OCI-LY7 (cell line): Measurements from ENCODE around the gene RFC5. TPM values are rescaled to one million over a fixed set of nuclear protein-coding genes. Genes with fewer than 3 reads are reported as not detected.
A peak's percentile ranks its signal among the peaks of the same experiment; 100 is the strongest.

Experiments used
- BruUV-seq: library from RNA; stranded (reverse); fragments of 400-500 nt; replicated peaks from 2 replicates; lab custom pipeline; 2021; lab: Mats Ljungman, UMichigan
- CTCF ChIA-PET: fragments of 300-600 bp; sonication (Branson Sonifier 250); formaldehyde crosslinking; loops from one replicate; lab custom pipeline; 2022; ENCODE audit warnings: antibody characterized with exemption; ENCODE audit not compliant: unreplicated experiment; lab: Charles Lee
- POLR2A ChIA-PET: fragments of 300-600 bp; sonication (Branson Sonifier 250); formaldehyde crosslinking; loops from one replicate; lab custom pipeline; 2022; ENCODE audit warnings: antibody characterized with exemption; lab: Charles Lee
- DNase-seq: peaks from one replicate; pipeline ENCODE4 v3.0.0-alpha.2; 2015; ENCODE audit warnings: low spot score
- H2AFZ ChIP-seq: fragments of 200-600 bp; sonication (generic), shearing (Covaris generic); 2 replicates; pipeline ENCODE4 v1.6.1; 2014; ENCODE audit warnings: mild to moderate bottlenecking, antibody characterized with exemption, low read length, moderate library complexity
- H3K27ac ChIP-seq: fragments of 200-600 bp; sonication (generic); 2 replicates; pipeline ENCODE4 v1.5.1; 2014; ENCODE audit warnings: mixed run types, low read depth, mild to moderate bottlenecking, moderate library complexity, low read length, inconsistent platforms; ENCODE audit not compliant: poor library complexity, severe bottlenecking
- H3K36me3 ChIP-seq: fragments of 200-600 bp; sonication (generic); 2 replicates; pipeline ENCODE4 v1.6.1; 2014; ENCODE audit warnings: mild to moderate bottlenecking, antibody characterized with exemption, low read length, moderate library complexity, mixed read lengths; ENCODE audit not compliant: insufficient read depth
- H3K4me1 ChIP-seq: fragments of 200-600 bp; sonication (generic); 2 replicates; pipeline ENCODE4 v1.5.1; 2014; ENCODE audit warnings: mild to moderate bottlenecking, low read length; ENCODE audit not compliant: insufficient read depth, poor library complexity, severe bottlenecking
- H3K4me2 ChIP-seq: fragments of 200-600 bp; sonication (generic); 2 replicates; pipeline ENCODE4 v1.6.1; 2014; ENCODE audit warnings: mild to moderate bottlenecking, low read length
- H3K4me3 ChIP-seq: fragments of 200-600 bp; sonication (generic); 2 replicates; pipeline ENCODE4 v1.5.1; 2014; ENCODE audit warnings: mild to moderate bottlenecking, low read depth, low read length; ENCODE audit not compliant: poor library complexity, severe bottlenecking
- H3K79me2 ChIP-seq: fragments of 200-600 bp; sonication (generic); 2 replicates; pipeline ENCODE4 v1.6.1; 2016; ENCODE audit warnings: low read depth, mild to moderate bottlenecking, low read length, moderate library complexity, mixed read lengths; ENCODE audit not compliant: insufficient read depth
- H3K9me2 ChIP-seq: fragments of 200-600 bp; sonication (generic); 2 replicates; pipeline ENCODE4 v1.6.1; 2016; ENCODE audit warnings: mild to moderate bottlenecking, low read length, mixed read lengths; ENCODE audit not compliant: insufficient read depth
- H3K9me3 ChIP-seq: fragments of 200-600 bp; sonication (generic); 2 replicates; pipeline ENCODE4 v1.6.1; 2014; ENCODE audit warnings: mild to moderate bottlenecking, mixed run types, low read length, mixed read lengths
- H4K20me1 ChIP-seq: fragments of 200-600 bp; sonication (generic); 2 replicates; pipeline ENCODE4 v1.6.1; 2014; ENCODE audit warnings: mild to moderate bottlenecking, antibody characterized with exemption, low read length, moderate library complexity, mixed read lengths; ENCODE audit not compliant: insufficient read depth
- CTCF ChIP-seq: fragments of 200-600 bp; sonication (generic); conservative IDR thresholded peaks from 2 replicates; pipeline ENCODE4 v1.5.1; 2014; ENCODE audit warnings: mild to moderate bottlenecking, antibody characterized with exemption, low read length, moderate library complexity, mixed read lengths
- EZH2phosphoT487 ChIP-seq: fragments of 200-600 bp; sonication (generic); IDR thresholded peaks from 2 replicates; pipeline ENCODE4 v1.6.1; 2018; ENCODE audit warnings: low read depth, borderline replicate concordance, mild to moderate bottlenecking, mixed run types, antibody characterized with exemption, low read length, moderate library complexity, mixed read lengths
- intact Hi-C: fragments of 100-400 bp; cut with micrococcal nuclease; formaldehyde crosslinking; loops from one replicate; pipeline ENCODE4 v1.10.0; 2022; ENCODE audit not compliant: unreplicated experiment
- total RNA-seq, 2 experiments: library from RNA; depleted of rRNA in 1 of 2; stranded (reverse); fragments of >200 nt in 1 of 2; shearing (Covaris generic) in 1 of 2; gene quantifications; 2 replicates each; pipeline ENCODE4 v1.2.3, GENCODE V29; 2014 to 2022

RFC5 gene
- total RNA-seq, 2 experiments from 2014 or later, result 68.3 to 91.4 TPM

DNA sequence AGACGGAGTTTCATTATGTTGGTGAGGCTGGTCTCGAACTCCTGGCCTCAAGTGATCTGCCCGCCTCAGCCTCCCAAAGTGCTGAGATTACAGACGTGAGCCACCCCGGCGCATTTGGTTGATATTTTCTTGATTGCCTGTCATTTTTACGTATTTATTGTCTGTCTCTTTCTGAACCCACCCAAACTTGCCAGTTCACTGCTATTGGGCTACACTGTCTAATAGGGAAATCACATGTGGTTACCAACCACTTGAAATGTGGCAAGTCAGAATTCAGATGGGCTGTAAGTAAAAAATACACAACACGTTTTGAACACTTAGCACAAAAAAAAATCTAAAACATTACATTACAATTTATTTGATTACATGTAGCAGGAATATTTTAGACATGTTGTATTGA is 42.4 kb downstream of the RFC5 start:
- intact Hi-C loops, result loop anchor here (5.0 kb wide), 1 partner anchor 182 kb away; no protein-coding TSS in a partner anchor
- DNase-seq, result no peak
- Histone ChIP-seq H4K20me1 (no peaks in the 10 kb centered on the region), H3K4me1 (peaks cover 28% of the 10 kb centered on the region), H2AFZ (no peak overlapping the region), H3K9me3 (no peaks in the 10 kb centered on the region), H3K4me3 (no peak overlapping the region), H3K79me2 (no peaks in the 10 kb centered on the region), H3K4me2 (no peak overlapping the region), H3K36me3 (no peaks in the 10 kb centered on the region), H3K27ac (no peak overlapping the region), H3K9me2 (no peaks in the 10 kb centered on the region)
- TF ChIP-seq EZH2phosphoT487 (no peak), CTCF (no peak)
- ChIA-PET CTCF (interaction anchor here (0.6 kb wide), 1 partner anchor 98 kb away, joined by 3 read pairs; no protein-coding TSS in a partner anchor), POLR2A (interaction anchor here (0.5 to 0.6 kb wide), 2 partner anchors 80 to 153 kb away, joined by 3 read pairs; no protein-coding TSS in a partner anchor)
- no TSS peak for BruUV-seq

GRCh38 chr12:118059341-118060191 is 43.1 kb downstream of the RFC5 start:
- intact Hi-C loops, result loop anchor here (5.0 kb wide), 2 partner anchors 78 to 182 kb away; partner anchors contain the start of gene PEBP1
- CTCF ChIA-PET, result interaction anchor here (0.6 kb wide), 1 partner anchor 97 kb away, joined by 3 read pairs; no protein-coding TSS in a partner anchor
- TF ChIP-seq EZH2phosphoT487 (no peak), CTCF (no peak)
- BruUV-seq, result no TSS peak
- Histone ChIP-seq H2AFZ (no peak overlapping the region), H3K9me2 (no peaks in the 10 kb centered on the region), H3K79me2 (no peaks in the 10 kb centered on the region), H3K4me1 (peaks cover 34% of the 10 kb centered on the region), H4K20me1 (no peaks in the 10 kb centered on the region), H3K9me3 (no peaks in the 10 kb centered on the region), H3K27ac (no peak overlapping the region), H3K4me2 (peak overlapping the region; percentile 90), H3K36me3 (no peaks in the 10 kb centered on the region), H3K4me3 (peak overlapping the region; percentile 78)
- POLR2A ChIA-PET, result interaction anchor here (0.5 to 0.6 kb wide), 2 partner anchors 77 to 154 kb away, joined by 3 read pairs; no protein-coding TSS in a partner anchor
- DNase-seq, result no peak
